C4-2B (cell line): ENCODE data around the gene MSMB.

Experiments used
- H3K27ac ChIP-seq: fragments of 450-650 bp; 2 replicates; pipeline ENCODE4 v1.5.1; 2017
- ZFX ChIP-seq: fragments of 450-650 bp; IDR thresholded peaks from 2 replicates; pipeline ENCODE4 v1.6.1; 2017
- TF ChIP-seq, protein P1 (sequence below): fragments of 450-650 bp; conservative IDR thresholded peaks from 2 replicates; pipeline ENCODE4 v1.5.1; 2017; ENCODE audit warnings: mild to moderate bottlenecking

Gene MSMB

GRCh38 chr10:46075869-46076268 lies 29.8 kb upstream of the MSMB start:
- H3K27ac ChIP-seq, result peak overlapping the region; percentile 30; the same call in 1 of the 2 replicates
- no peak for TF ChIP-seq ZFX
- TF ChIP-seq, protein P1, sequence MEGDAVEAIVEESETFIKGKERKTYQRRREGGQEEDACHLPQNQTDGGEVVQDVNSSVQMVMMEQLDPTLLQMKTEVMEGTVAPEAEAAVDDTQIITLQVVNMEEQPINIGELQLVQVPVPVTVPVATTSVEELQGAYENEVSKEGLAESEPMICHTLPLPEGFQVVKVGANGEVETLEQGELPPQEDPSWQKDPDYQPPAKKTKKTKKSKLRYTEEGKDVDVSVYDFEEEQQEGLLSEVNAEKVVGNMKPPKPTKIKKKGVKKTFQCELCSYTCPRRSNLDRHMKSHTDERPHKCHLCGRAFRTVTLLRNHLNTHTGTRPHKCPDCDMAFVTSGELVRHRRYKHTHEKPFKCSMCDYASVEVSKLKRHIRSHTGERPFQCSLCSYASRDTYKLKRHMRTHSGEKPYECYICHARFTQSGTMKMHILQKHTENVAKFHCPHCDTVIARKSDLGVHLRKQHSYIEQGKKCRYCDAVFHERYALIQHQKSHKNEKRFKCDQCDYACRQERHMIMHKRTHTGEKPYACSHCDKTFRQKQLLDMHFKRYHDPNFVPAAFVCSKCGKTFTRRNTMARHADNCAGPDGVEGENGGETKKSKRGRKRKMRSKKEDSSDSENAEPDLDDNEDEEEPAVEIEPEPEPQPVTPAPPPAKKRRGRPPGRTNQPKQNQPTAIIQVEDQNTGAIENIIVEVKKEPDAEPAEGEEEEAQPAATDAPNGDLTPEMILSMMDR, result no peak

DNA sequence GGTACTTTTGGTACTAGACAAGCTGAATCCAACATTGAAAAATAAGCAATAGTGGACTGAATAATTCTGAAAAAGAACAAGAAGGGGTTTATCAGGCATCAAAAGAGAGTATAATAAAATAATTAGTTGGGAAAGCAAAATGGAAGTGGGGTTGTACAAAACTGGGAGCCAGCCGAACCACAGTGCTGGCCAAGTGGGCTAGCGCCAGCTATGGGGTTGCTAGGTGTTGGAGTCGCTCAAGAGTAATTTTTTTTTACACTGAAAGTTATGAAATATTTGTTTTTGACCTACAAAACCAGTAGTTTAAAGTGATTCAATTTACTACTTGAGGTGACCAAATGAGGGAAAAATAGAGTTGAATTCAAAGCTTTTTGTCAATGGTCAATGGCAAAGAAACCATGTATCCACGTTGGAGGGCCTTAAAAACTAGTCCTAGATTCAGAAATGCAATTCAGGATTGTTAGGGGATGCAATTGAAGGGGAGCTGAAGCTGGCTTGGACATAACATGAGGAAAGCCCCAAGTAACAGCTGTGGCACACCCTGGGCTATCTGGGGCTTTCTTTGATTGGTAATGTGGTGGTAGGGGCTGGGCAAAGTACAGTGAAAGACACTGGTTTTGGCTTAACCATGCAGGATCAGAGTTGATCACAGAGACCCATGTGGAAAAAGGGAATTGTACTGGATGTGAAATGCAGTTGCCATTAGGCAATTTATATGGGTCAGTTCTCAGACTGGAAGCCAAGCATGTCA lies 28.3 kb upstream of the MSMB start:
- TF ChIP-seq ZFX, result no peak
- TF ChIP-seq, protein P1, result no peak

DNA sequence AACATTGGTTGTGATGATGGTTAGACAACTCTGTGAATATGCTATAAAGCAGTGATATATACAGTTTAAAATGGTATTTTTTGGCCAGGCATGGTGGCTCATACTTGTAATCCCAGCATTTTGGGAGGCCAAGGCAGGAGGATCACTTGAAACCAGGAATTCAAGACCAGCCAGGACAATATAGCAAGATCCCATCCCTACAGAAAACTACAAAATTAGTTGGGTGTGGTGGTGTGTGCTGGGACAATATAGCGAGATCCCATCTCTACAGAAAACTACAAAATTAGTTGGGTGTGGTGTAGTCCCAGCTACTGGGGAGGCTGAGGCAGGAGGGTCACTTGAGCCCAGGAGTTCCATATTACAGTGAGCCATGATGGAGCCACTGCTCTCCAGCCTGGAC lies 27.5 kb upstream of the MSMB start:
- TF ChIP-seq, protein P1, result no peak
- no peak overlapping the region for H3K27ac ChIP-seq

More for the DNA sequence above, 28.3 kb upstream of the MSMB start:
- no peak overlapping the region for H3K27ac ChIP-seq

DNA sequence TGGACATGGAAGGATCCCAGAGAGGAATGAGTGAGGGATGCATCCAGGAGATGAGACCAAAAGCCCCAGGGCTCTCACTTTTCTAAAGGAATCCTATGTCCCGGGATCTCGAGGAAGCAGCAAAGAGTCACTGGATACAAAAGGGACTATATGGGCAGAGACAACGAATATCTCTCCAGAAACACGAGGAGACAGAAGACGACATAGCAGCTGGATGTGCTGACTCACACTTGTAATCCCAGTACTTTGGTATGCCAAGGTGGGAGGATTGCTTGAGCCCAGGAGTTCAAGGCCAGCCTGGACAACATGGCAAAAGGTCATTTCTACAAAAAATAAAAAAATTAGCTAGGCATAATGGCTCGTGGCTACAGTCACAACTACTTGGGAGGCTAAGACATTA lies 24.7 kb upstream of the MSMB start:
- TF ChIP-seq ZFX, result 0 out of 2 replicates have a peak, but pooled peaks have one; percentile 7
- TF ChIP-seq, protein P1, result no peak
- H3K27ac ChIP-seq, result no peak overlapping the region

- no peak for TF ChIP-seq ZFX
- no peak overlapping the region for H3K27ac ChIP-seq
Observed at GRCh38 chr10:46069771-46070463, 23.8 kb upstream of the MSMB start.

GRCh38 chr10:46068905-46069304 lies 22.8 kb upstream of the MSMB start:
- H3K27ac ChIP-seq, result no peak overlapping the region
- no peak for TF ChIP-seq ZFX
- TF ChIP-seq, protein P1, result no peak

DNA sequence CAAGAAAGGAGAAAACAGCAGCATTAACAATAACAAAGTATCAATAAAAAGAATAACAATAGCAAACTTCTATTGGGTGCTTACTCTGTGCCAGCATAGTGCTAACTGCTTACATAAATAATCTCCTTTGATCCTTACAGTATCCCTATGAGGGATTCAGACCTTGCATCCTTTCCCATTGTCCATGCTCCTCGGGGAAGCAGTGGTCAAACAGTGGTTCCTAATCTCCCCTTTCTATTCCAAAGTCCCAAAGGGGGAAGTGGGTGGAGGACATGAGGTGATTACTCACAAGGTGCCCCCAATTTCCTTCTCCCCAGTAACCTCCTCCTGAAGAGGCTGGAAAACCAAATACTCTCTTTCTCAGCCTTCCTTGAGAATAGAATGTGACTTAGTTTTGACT lies 22.0 kb upstream of the MSMB start:
- TF ChIP-seq ZFX, result no peak
- TF ChIP-seq, protein P1, result no peak
- no peak overlapping the region for H3K27ac ChIP-seq
